Right lobe of liver (tissue), 6 donors: ENCODE measurements around the gene RGPD3. TPM values are rescaled to one million over a fixed set of nuclear protein-coding genes. Genes with fewer than 3 reads are reported as not detected.

ENCODE experiments used
- ATAC-seq, 4 donors: fragments of 200-7000 bp; cut with Tn5 transposase; one replicate each; pipeline ENCODE4 v1.9.1; 2020; ENCODE audit warnings: mild to moderate bottlenecking in 4 of 4, moderate library complexity in 4 of 4
- DNase-seq, 3 donors: peaks; one replicate each; pipeline ENCODE4 v3.0.0-alpha.2; 2020
- H3K27ac ChIP-seq, 3 donors: fragments of 200-600 bp; one replicate each; pipeline ENCODE4 v1.8.0; 2022
- H3K27me3 ChIP-seq, 2 donors: fragments of 200-600 bp; one replicate each; pipeline ENCODE4 v1.8.0; 2022
- H3K36me3 ChIP-seq, 4 donors: fragments of 200-600 bp; sonication (generic) in 1 of 4; one replicate each; pipeline versions ENCODE4 v1.5.1 to v1.8.0; 2017 to 2022; ENCODE audit warnings: control low read depth in 1 of 4
- H3K4me1 ChIP-seq, 4 donors: fragments of 200-600 bp; sonication (generic) in 1 of 4; one replicate each; pipeline versions ENCODE4 v1.5.1 to v1.8.0; 2017 to 2022; ENCODE audit warnings: control low read depth in 1 of 4
- H3K4me3 ChIP-seq, 3 donors: fragments of 200-600 bp; one replicate each; pipeline ENCODE4 v1.8.0; 2022
- H3K9me3 ChIP-seq, 4 donors: fragments of 200-600 bp; sonication (generic) in 1 of 4; one replicate each; pipeline versions ENCODE4 v1.5.1 to v1.8.0; 2017 to 2022; ENCODE audit warnings: control low read depth in 1 of 4
- POLR2A ChIP-seq: fragments of 450-650 bp; IDR thresholded peaks from one replicate; pipeline ENCODE4 v1.6.1; 2017; ENCODE audit warnings: antibody characterized with exemption, mild to moderate bottlenecking
- WGBS: methylation state at CpG from one replicate; pipeline ENCODE4 v1.1.6; 2018; ENCODE audit warnings: low coverage, low lambda C conversion rate; ENCODE audit not compliant: insufficient coverage; ENCODE audit errors: missing lambda C conversion rate; 5-methylcytosine and 5-hydroxymethylcytosine counted together
- intact Hi-C, 2 donors: fragments of 100-400 bp; cut with DNase I; formaldehyde crosslinking; loops; one replicate each; pipeline versions ENCODE4 v1.11.2 to v1.14.1; 2022
- total RNA-seq, 6 experiments: library from RNA; depleted of rRNA in 2 of 6; stranded (reverse); fragments of >200 nt in 2 of 6; fragmentation: NEBNext Ultra II Directional in 3 of 6; extraction: Animal tissue kit (Norgen Biotek cat#: 25700) in 3 of 6; gene quantifications; one replicate each; pipeline versions ENCODE4 v1.1.0 to v1.2.4, GENCODE V29; 2016 to 2023
- TF ChIP-seq, protein P1 (sequence below), 4 donors: fragments of 200-600 bp in 3 of 4; fragments of 450-650 bp in 1 of 4; IDR thresholded peaks; one replicate each; pipeline versions ENCODE4 v1.5.1 to v1.8.0; 2016 to 2022; ENCODE audit warnings: antibody characterized with exemption in 4 of 4, mild to moderate bottlenecking in 2 of 4
- donor health status: DM: no; HTN: yes; CAD: no.
- donor health status: DM: no; HTN: no; CAD: no.
- donor health status: DM: no; HTN: no; CAD: no.
- donor health status: DM: no; HTN: yes; CAD: no.
- donor health status: DM: no; HTN: yes; CAD: no.

RGPD3 gene
- total RNA-seq, 6 experiments from 2014 or later = 0.11 to 0.31 (median 0.15) TPM

DNA sequence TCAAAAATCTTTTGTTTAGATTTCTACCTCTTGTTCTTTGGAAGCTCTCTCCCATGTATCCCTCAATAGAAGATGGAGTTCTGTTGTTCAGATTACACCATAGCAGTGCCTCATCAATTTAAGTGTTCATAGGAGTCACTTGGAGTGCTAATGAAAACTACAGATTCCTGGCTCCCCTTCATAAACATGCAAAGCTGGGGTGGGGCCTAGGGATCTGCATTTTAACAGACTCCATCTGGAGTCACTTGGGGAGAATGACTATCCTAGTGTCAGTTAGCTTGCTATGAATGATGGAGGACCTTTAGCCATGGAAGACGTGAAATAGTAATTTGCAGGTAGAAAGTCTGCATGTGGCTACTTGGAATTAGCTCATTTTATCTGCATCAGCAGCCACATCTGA is 105.4 kb downstream of the RGPD3 start:
- Histone ChIP-seq H3K4me1 (peaks cover 0 to 5% (median 0%) of the 10 kb centered on the region in 4 donors), H3K9me3 (no peaks in the 10 kb centered on the region), H3K4me3 (no peak overlapping the region), H3K27ac (no peak overlapping the region), H3K36me3 (no peaks in the 10 kb centered on the region), H3K27me3 (no peaks in the 10 kb centered on the region)
- DNase-seq (no peak), ATAC-seq (no peak)
- TF ChIP-seq POLR2A = no peak
- TF ChIP-seq, protein P1, sequence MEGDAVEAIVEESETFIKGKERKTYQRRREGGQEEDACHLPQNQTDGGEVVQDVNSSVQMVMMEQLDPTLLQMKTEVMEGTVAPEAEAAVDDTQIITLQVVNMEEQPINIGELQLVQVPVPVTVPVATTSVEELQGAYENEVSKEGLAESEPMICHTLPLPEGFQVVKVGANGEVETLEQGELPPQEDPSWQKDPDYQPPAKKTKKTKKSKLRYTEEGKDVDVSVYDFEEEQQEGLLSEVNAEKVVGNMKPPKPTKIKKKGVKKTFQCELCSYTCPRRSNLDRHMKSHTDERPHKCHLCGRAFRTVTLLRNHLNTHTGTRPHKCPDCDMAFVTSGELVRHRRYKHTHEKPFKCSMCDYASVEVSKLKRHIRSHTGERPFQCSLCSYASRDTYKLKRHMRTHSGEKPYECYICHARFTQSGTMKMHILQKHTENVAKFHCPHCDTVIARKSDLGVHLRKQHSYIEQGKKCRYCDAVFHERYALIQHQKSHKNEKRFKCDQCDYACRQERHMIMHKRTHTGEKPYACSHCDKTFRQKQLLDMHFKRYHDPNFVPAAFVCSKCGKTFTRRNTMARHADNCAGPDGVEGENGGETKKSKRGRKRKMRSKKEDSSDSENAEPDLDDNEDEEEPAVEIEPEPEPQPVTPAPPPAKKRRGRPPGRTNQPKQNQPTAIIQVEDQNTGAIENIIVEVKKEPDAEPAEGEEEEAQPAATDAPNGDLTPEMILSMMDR (IDR thresholded peaks at IDR 0.05) = no peak
- intact Hi-C loops = no loop called here
- 0% methylated on average over 1 of the region's 1 CpG for WGBS

DNA sequence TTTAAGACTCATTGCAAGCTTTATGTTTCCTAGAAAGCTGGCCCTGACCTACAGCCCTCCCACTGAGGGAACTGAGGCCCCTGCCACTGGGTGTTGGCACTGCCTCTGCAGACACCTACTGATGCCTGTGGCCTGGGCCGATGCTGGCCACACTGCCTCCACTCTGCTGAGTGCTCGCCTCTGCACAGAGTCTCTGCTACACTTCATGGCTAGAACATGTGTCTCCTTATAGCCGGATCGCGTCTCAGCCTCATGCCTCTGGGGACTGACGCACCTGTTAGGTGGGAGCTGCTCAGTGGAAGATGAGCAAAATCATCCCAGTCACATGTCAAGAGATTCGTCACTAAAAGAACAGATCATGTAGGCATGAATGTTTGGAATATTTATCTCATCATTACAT is 108.7 kb downstream of the RGPD3 start:
- ATAC-seq (peak in 1 of 4 donors; percentile 31), DNase-seq (no peak)
- H3K4me1 ChIP-seq = peaks cover 0 to 9% (median 0%) of the 10 kb centered on the region in 4 donors
- H3K4me3 ChIP-seq = no peak overlapping the region
- H3K27ac ChIP-seq = no peak overlapping the region
- no peaks in the 10 kb centered on the region for H3K9me3 ChIP-seq
- intact Hi-C loops = no loop called here
- no peak for TF ChIP-seq POLR2A
- TF ChIP-seq, protein P1 (IDR thresholded peaks at IDR 0.05) = no peak
- no peaks in the 10 kb centered on the region for H3K36me3 ChIP-seq
- WGBS = 70% methylated on average over 1 of the region's 7 CpGs
- no peaks in the 10 kb centered on the region for H3K27me3 ChIP-seq

DNA sequence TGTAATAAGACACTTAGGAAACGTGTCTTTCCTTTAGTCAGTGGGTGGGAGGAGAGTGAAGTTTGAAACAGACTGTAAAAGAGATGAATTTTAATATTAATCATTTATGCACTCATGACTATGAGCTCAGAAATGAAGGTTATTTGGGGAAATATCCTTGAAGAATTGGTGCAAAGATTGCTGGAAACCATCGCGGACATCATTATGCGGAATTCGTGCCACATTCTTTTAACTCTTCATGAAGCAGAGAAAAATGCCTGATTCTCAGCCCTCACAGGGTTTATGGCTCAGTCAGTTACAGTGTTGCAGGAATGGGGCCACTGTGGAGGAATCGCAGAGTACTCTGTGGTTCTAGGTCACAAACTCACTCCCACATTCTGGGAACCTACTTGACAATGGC is 109.7 kb downstream of the RGPD3 start:
- H3K36me3 ChIP-seq = no peaks in the 10 kb centered on the region
- TF ChIP-seq POLR2A = no peak
- TF ChIP-seq, protein P1 (IDR thresholded peaks at IDR 0.05) = no peak
- intact Hi-C loops = no loop called here
- peaks cover 0 to 9% (median 0%) of the 10 kb centered on the region in 4 donors for H3K4me1 ChIP-seq
- H3K9me3 ChIP-seq = no peaks in the 10 kb centered on the region
- 58% methylated on average over 6 of the region's 6 CpGs for WGBS
- H3K27me3 ChIP-seq = no peaks in the 10 kb centered on the region
- no peak overlapping the region for H3K4me3 ChIP-seq
- ATAC-seq (no peak), DNase-seq (no peak)
- no peak overlapping the region for H3K27ac ChIP-seq

DNA sequence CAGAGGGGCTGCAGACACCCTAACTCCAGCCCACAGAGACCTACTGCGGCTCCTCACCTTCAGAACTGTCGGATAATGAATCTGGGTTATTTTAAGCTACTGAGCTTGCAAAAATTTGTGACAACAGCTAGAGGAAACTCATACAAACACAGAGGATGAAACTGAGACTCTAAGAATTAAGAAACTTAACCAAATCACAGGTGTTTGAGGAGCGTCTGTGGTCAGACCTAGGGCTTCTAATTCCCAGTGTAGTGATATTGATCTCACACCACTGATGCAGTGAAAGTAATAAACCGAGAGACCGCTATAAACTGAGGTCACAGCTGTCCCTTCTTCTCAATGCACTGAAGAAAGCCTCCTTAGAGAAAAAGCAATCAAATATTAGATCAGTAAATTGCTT is 110.1 kb downstream of the RGPD3 start:
- DNase-seq (no peak), ATAC-seq (no peak)
- no peaks in the 10 kb centered on the region for H3K9me3 ChIP-seq
- no peak overlapping the region for H3K27ac ChIP-seq
- no peaks in the 10 kb centered on the region for H3K36me3 ChIP-seq
- H3K4me1 ChIP-seq = peaks cover 0 to 9% (median 0%) of the 10 kb centered on the region in 4 donors
- no peak for TF ChIP-seq POLR2A
- TF ChIP-seq, protein P1 (IDR thresholded peaks at IDR 0.05) = no peak
- intact Hi-C loops = no loop called here
- no peaks in the 10 kb centered on the region for H3K27me3 ChIP-seq
- no peak overlapping the region for H3K4me3 ChIP-seq
- 81% methylated on average over 5 of the region's 5 CpGs for WGBS

DNA sequence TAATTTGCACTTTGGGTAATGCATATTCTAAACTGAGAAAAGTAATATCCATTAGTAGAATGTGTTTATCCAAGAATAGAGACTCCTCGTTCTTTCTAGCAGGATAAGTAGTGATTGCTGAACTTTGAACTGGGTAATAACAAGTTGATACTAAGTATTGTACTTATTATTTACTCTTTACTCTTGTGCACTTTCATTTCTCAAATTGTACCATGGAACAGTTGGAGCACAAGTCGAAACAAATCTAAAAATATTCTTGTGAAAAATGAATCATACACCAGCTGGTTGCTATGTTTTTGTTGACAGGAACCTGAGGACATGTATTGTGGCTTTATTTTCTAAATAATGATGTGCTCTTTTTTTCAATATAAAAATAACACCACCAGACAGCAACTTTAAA is 111.9 kb downstream of the RGPD3 start:
- no peak for TF ChIP-seq POLR2A
- TF ChIP-seq, protein P1 (IDR thresholded peaks at IDR 0.05) = no peak
- peak; percentile 43 to 74 (median 64) for ATAC-seq
- Histone ChIP-seq H3K27ac (no peak overlapping the region), H3K9me3 (no peaks in the 10 kb centered on the region), H3K27me3 (no peaks in the 10 kb centered on the region), H3K4me1 (peaks cover 0 to 9% (median 0%) of the 10 kb centered on the region in 4 donors), H3K36me3 (no peaks in the 10 kb centered on the region), H3K4me3 (no peak overlapping the region)
- no peak for DNase-seq
- 21% methylated on average over 2 of the region's 2 CpGs for WGBS
- intact Hi-C loops = no loop called here
